ENCODE measurements around the gene CLDN25. TPM values are rescaled to one million over a fixed set of nuclear protein-coding genes. Genes with fewer than 3 reads are reported as not detected.
"Not testable (repeated sequence)": the region's sequence is repeated elsewhere in the genome, so short reads cannot be mapped to it uniquely, and the experiment has no call there.

Gene CLDN25
- total RNA-seq, 1 donor from 2014 or later, result not detected

GRCh38 chr11:113760241-113760640, 19.4 kb upstream of the CLDN25 start:
- DNase-seq (no peak), ATAC-seq (no peak)
- no peaks in the 10 kb centered on the region for H3K27me3 ChIP-seq (ENCODE audit: low read depth)
- no peak overlapping the region for H3K27ac ChIP-seq
- no peak for TF ChIP-seq CTCF (IDR thresholded peaks at IDR 0.05)
- H3K4me1 ChIP-seq, result peaks cover 5% of the 10 kb centered on the region
- peaks cover 66% of the 10 kb centered on the region for H3K36me3 ChIP-seq
- intact Hi-C loops (cut with DNase I), result no loop called here
- H3K9me3 ChIP-seq, result no peaks in the 10 kb centered on the region
- no peak overlapping the region for H3K4me3 ChIP-seq

GRCh38 chr11:113763040-113763439, 16.6 kb upstream of the CLDN25 start:
- H3K4me3 ChIP-seq; H3K27ac ChIP-seq; DNase-seq; intact Hi-C loops (cut with DNase I); H3K27me3 ChIP-seq (ENCODE audit: low read depth); ATAC-seq; H3K9me3 ChIP-seq; H3K4me1 ChIP-seq: not testable (repeated sequence)
- peaks cover 62% of the 10 kb centered on the region for H3K36me3 ChIP-seq

DNA sequence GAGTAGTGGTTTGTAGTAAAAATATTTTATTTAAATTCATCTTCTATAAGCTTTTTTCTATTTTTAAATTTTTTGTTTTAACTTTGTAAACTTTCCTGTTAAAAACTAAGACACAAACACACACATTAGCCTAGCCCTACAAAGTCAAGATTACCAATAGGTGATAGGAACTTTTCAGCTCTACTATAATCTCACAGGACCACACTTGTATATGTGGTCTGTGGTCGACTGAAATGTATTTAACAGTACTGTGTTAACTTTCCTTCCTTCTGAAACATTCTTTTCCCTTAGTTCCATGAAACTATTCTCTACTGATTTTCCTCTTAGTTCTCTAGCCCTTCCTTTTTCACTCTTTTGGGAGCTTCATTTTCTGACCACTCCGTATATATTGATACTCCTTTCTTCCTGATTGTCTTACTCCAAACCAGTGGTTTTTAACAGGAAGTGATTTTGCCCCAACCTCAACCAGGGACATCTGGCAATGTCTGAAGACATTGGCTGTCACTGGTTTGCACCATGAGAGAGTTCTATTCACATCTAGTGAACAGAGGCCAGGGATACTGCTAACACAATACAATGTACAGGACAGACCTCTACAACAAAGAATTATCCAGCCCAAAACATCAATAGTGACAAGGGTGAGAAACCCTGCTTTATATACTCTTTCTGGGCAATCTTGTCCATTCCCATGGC, 14.9 kb upstream of the CLDN25 start:
- DNase-seq, result no peak
- no peak for TF ChIP-seq CTCF (IDR thresholded peaks at IDR 0.05)
- no peak for ATAC-seq
- intact Hi-C loops (cut with DNase I), result no loop called here
- Histone ChIP-seq H3K4me1 (peaks cover 5% of the 10 kb centered on the region), H3K9me3 (no peaks in the 10 kb centered on the region), H3K4me3 (no peak overlapping the region), H3K27ac (no peak overlapping the region), H3K27me3 (ENCODE audit: low read depth) (no peaks in the 10 kb centered on the region), H3K36me3 (peaks cover 54% of the 10 kb centered on the region)

DNA sequence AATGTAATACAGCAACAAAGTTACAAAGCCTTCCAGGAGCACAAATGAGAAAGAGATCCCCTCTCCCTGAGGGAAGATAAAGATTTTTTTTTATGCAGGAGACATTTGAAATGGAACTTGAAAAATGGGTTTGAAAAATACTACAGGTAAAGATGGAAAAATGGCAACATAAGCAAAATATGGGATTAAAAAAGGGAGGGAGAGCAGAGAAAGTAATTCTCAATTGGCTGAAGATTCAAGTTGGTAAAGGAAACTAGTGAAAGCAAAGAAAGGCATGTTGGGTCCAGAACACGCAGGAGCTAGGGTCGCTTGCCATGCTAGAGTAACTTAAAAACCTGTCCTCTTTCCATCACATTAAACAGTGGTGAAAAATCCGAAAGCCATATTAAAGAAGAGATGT, 7.6 kb upstream of the CLDN25 start:
- H3K9me3 ChIP-seq, result no peaks in the 10 kb centered on the region
- H3K4me1 ChIP-seq, result peaks cover 20% of the 10 kb centered on the region
- ATAC-seq (no peak), DNase-seq (no peak)
- no peak for TF ChIP-seq CTCF (IDR thresholded peaks at IDR 0.05)
- H3K36me3 ChIP-seq, result peaks cover 26% of the 10 kb centered on the region
- no peaks in the 10 kb centered on the region for H3K27me3 ChIP-seq (ENCODE audit: low read depth)
- H3K27ac ChIP-seq, result no peak overlapping the region
- peak overlapping the region; percentile 80 for H3K4me3 ChIP-seq
- intact Hi-C loops (cut with DNase I), result no loop called here

- Histone ChIP-seq H3K4me3 (peak overlapping the region; percentile 80), H3K27ac (peak overlapping the region; percentile 78), H3K36me3 (peaks cover 15% of the 10 kb centered on the region), H3K4me1 (peaks cover 20% of the 10 kb centered on the region), H3K9me3 (no peaks in the 10 kb centered on the region), H3K27me3 (ENCODE audit: low read depth) (no peaks in the 10 kb centered on the region)
- ATAC-seq (peak; percentile 63 to 64), DNase-seq (peak; percentile 52)
- no peak for TF ChIP-seq CTCF (IDR thresholded peaks at IDR 0.05)
- intact Hi-C loops (cut with DNase I), result no loop called here
Measured at GRCh38 chr11:113773092-113773415, 6.5 kb upstream of the CLDN25 start.

DNA sequence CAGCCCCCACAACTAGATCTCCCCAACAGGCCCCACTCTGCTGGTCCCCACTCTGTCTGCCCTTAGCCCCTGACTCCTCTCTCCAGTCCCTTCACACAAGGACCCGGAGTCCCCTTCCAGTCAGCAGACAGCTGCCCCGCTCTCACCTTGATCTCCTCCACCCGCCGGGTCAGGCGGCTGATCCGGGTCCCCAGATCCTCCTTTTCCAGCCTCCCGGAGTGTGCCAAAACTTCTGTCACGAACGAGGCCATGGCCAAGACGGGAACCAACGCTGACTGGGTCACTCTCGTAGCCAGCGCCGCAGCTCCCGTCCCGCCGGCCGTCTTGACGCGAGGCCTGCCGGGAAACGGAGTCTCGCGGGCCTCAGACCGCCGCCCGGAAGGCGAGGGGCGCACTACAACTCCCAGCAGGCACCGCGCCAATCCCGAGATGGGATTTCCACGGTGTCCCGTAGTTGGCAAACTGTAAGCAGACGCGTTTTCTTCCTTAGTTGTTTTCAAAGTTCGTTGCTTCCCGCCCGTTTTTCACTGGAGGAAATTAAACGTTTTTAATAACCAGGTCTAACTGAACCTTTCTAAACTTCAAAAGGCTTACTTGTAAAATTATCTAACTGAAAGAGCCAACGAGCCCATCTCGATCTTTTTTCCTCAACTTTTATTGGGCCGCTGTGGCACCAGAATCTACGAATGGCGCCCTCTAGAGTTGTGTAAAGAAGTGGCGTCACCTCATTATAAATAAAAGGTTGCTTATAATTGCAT, 6.0 kb upstream of the CLDN25 start, which contains the start of gene ZW10:
Gene ZW10, minus strand, starts transcription at position 277 of the 758 bp plus-strand sequence. Its CDS starts 26 bp downstream, at position 251.
- H3K4me3 ChIP-seq, result peak within 1 kb of the TSS; percentile 80
- ATAC-seq (peak; percentile 99 to 100), DNase-seq (peak; percentile 98)
- intact Hi-C loops (cut with DNase I), result no loop called here
- peak; percentile 77 for TF ChIP-seq CTCF (IDR thresholded peaks at IDR 0.05)
- peak within 1 kb of the TSS; percentile 78 for H3K27ac ChIP-seq
- peaks cover 9% of the 10 kb centered on the region for H3K36me3 ChIP-seq
- no peaks in the 10 kb centered on the region for H3K9me3 ChIP-seq
- no peaks in the 10 kb centered on the region for H3K27me3 ChIP-seq (ENCODE audit: low read depth)
- H3K4me1 ChIP-seq, result peaks cover 20% of the 10 kb centered on the region

All from lower lobe of right lung (tissue), 2 donors.